HUES64 (cell line): ENCODE results near the gene COX18.
A peak's percentile ranks its signal among the peaks of the same experiment; 100 is the strongest.

ENCODE experiments used
- H3K27ac ChIP-seq: 2 replicates; pipeline ENCODE4 v1.7.0; 2013; ENCODE audit warnings: low read depth, low read length, inconsistent platforms
- H3K27me3 ChIP-seq: 2 replicates; pipeline ENCODE4 v1.6.1; 2013; ENCODE audit warnings: mild to moderate bottlenecking, low read length; ENCODE audit not compliant: insufficient read depth
- H3K36me3 ChIP-seq: 2 replicates; pipeline ENCODE4 v1.6.1; 2013; ENCODE audit warnings: mild to moderate bottlenecking, low read length; ENCODE audit not compliant: insufficient read depth
- H3K4me1 ChIP-seq: 2 replicates; pipeline ENCODE4 v1.6.1; 2013; ENCODE audit warnings: mild to moderate bottlenecking, low read length, moderate library complexity; ENCODE audit not compliant: insufficient read depth
- H3K4me3 ChIP-seq: 2 replicates; pipeline ENCODE4 v1.5.1; 2013; ENCODE audit warnings: mild to moderate bottlenecking, low read length, moderate library complexity
- H3K9ac ChIP-seq: 2 replicates; pipeline ENCODE4 v1.6.1; 2013; ENCODE audit warnings: mild to moderate bottlenecking, low read depth, low read length
- H3K9me3 ChIP-seq: 2 replicates; pipeline ENCODE4 v1.6.1; 2013; ENCODE audit warnings: low read depth, low read length; ENCODE audit not compliant: insufficient read depth
- WGBS: fragments of 150-250, 120-280 bp; methylation state at CpG from one replicate; pipeline ENCODE4 v1.1.7; 2013; ENCODE audit warnings: missing lambda C conversion rate; 5-methylcytosine and 5-hydroxymethylcytosine counted together

The COX18 gene

GRCh38 chr4:73080789-73081188, 11.3 kb upstream of the COX18 start:
- Histone ChIP-seq H3K36me3 (peaks cover 94% of the 10 kb centered on the region), H3K4me3 (no peak overlapping the region), H3K9me3 (no peaks in the 10 kb centered on the region), H3K4me1 (no peaks in the 10 kb centered on the region), H3K9ac (no peak overlapping the region), H3K27me3 (no peaks in the 10 kb centered on the region), H3K27ac (no peak overlapping the region)
- 97% methylated on average over 3 of the region's 3 CpGs for WGBS

GRCh38 chr4:73075832-73076231, 6.3 kb upstream of the COX18 start:
- peaks cover 79% of the 10 kb centered on the region for H3K36me3 ChIP-seq
- no peaks in the 10 kb centered on the region for H3K4me1 ChIP-seq
- 97% methylated on average over 3 of the region's 3 CpGs for WGBS
- no peaks in the 10 kb centered on the region for H3K9me3 ChIP-seq
- no peak overlapping the region for H3K4me3 ChIP-seq
- no peak overlapping the region for H3K27ac ChIP-seq
- no peaks in the 10 kb centered on the region for H3K27me3 ChIP-seq
- no peak overlapping the region for H3K9ac ChIP-seq

- 20% methylated on average over 8 of the region's 9 CpGs for WGBS
- Histone ChIP-seq H3K4me1 (peaks cover 11% of the 10 kb centered on the region), H3K4me3 (peak overlapping the region; percentile 84)
Measured at GRCh38 chr4:73070074-73070390, 516 bp upstream of the COX18 start.

GRCh38 chr4:73068491-73069337, 802 bp downstream of the COX18 start:
- Histone ChIP-seq H3K36me3 (peaks cover 28% of the 10 kb centered on the region), H3K4me3 (peak overlapping the region; percentile 84), H3K9me3 (no peaks in the 10 kb centered on the region), H3K4me1 (peaks cover 11% of the 10 kb centered on the region), H3K9ac (peak overlapping the region; percentile 92), H3K27me3 (no peaks in the 10 kb centered on the region), H3K27ac (peak overlapping the region; percentile 94)
- 2% methylated on average over 27 of the region's 27 CpGs for WGBS

More at GRCh38 chr4:73070074-73070390, 516 bp upstream of the COX18 start:
- no peaks in the 10 kb centered on the region for H3K27me3 ChIP-seq
- H3K36me3 ChIP-seq, result peaks cover 31% of the 10 kb centered on the region
- peak overlapping the region; percentile 94 for H3K27ac ChIP-seq
- H3K9me3 ChIP-seq, result no peaks in the 10 kb centered on the region
- H3K9ac ChIP-seq, result peak overlapping the region; percentile 79

- no peak overlapping the region; the same call in 1 of the 2 replicates for H3K27ac ChIP-seq
- H3K4me1 ChIP-seq, result peaks cover 11% of the 10 kb centered on the region
- WGBS, result 72% methylated on average over 3 of the region's 4 CpGs
- peak overlapping the region; percentile 92 for H3K9ac ChIP-seq
- no peaks in the 10 kb centered on the region for H3K27me3 ChIP-seq
- H3K36me3 ChIP-seq, result peaks cover 28% of the 10 kb centered on the region
- no peaks in the 10 kb centered on the region for H3K9me3 ChIP-seq
- peak overlapping the region; percentile 84 for H3K4me3 ChIP-seq
Measured at GRCh38 chr4:73067971-73068394, 1.5 kb downstream of the COX18 start.

GRCh38 chr4:73066928-73067327, 2.6 kb downstream of the COX18 start:
- H3K4me3 ChIP-seq, result no peak overlapping the region
- H3K27ac ChIP-seq, result no peak overlapping the region
- 97% methylated on average over 2 of the region's 2 CpGs for WGBS
- no peak overlapping the region for H3K9ac ChIP-seq
- peaks cover 31% of the 10 kb centered on the region for H3K36me3 ChIP-seq
- peaks cover 11% of the 10 kb centered on the region for H3K4me1 ChIP-seq
- no peaks in the 10 kb centered on the region for H3K9me3 ChIP-seq
- H3K27me3 ChIP-seq, result no peaks in the 10 kb centered on the region

- Histone ChIP-seq H3K27ac (no peak overlapping the region), H3K9me3 (no peaks in the 10 kb centered on the region)
- 97% methylated on average over 2 of the region's 3 CpGs for WGBS
Measured at GRCh38 chr4:73066445-73066844, 3.1 kb downstream of the COX18 start.

GRCh38 chr4:73064536-73064935, 5.0 kb downstream of the COX18 start:
- no peaks in the 10 kb centered on the region for H3K27me3 ChIP-seq
- no peak overlapping the region for H3K27ac ChIP-seq
- H3K9ac ChIP-seq, result no peak overlapping the region
- 72% methylated on average over 4 of the region's 4 CpGs for WGBS
- H3K4me1 ChIP-seq, result peaks cover 8% of the 10 kb centered on the region
- H3K36me3 ChIP-seq, result peaks cover 50% of the 10 kb centered on the region
- no peak overlapping the region for H3K4me3 ChIP-seq
- H3K9me3 ChIP-seq, result no peaks in the 10 kb centered on the region

More at GRCh38 chr4:73066445-73066844, 3.1 kb downstream of the COX18 start:
- Histone ChIP-seq H3K4me1 (peaks cover 11% of the 10 kb centered on the region), H3K4me3 (no peak overlapping the region), H3K36me3 (peaks cover 35% of the 10 kb centered on the region), H3K27me3 (no peaks in the 10 kb centered on the region), H3K9ac (no peak overlapping the region)

GRCh38 chr4:73055241-73055897, 14.1 kb downstream of the COX18 start:
- H3K4me3 ChIP-seq, result no peak overlapping the region
- H3K9me3 ChIP-seq, result no peaks in the 10 kb centered on the region
- 97% methylated on average over 2 of the region's 2 CpGs for WGBS
- H3K27ac ChIP-seq, result no peak overlapping the region
- no peak overlapping the region for H3K9ac ChIP-seq
- peaks cover 53% of the 10 kb centered on the region for H3K36me3 ChIP-seq
- H3K27me3 ChIP-seq, result no peaks in the 10 kb centered on the region
- H3K4me1 ChIP-seq, result peaks cover 22% of the 10 kb centered on the region

- Histone ChIP-seq H3K4me3 (no peak overlapping the region), H3K27ac (no peak overlapping the region), H3K4me1 (peaks cover 22% of the 10 kb centered on the region), H3K9ac (no peak overlapping the region), H3K9me3 (no peaks in the 10 kb centered on the region), H3K36me3 (peaks cover 40% of the 10 kb centered on the region), H3K27me3 (no peaks in the 10 kb centered on the region)
- WGBS, result 79% methylated on average over 2 of the region's 2 CpGs
Measured at GRCh38 chr4:73053974-73054480, 15.5 kb downstream of the COX18 start.

- WGBS, result 99% methylated on average over 5 of the region's 5 CpGs
- H3K9me3 ChIP-seq, result no peaks in the 10 kb centered on the region
Measured at GRCh38 chr4:73053076-73053475, 16.4 kb downstream of the COX18 start.

More at GRCh38 chr4:73053076-73053475, 16.4 kb downstream of the COX18 start:
- Histone ChIP-seq H3K27me3 (no peaks in the 10 kb centered on the region), H3K27ac (no peak overlapping the region), H3K36me3 (peaks cover 30% of the 10 kb centered on the region), H3K9ac (no peak overlapping the region), H3K4me3 (no peak overlapping the region), H3K4me1 (peaks cover 22% of the 10 kb centered on the region)
